ENCODE results near the gene LSP1. TPM values are rescaled to one million over a fixed set of nuclear protein-coding genes. Genes with fewer than 3 reads are reported as not detected.

Gene LSP1
- total and polyA plus RNA-seq, 2 of the 13 experiments (the other 11 are each of a cell fraction or from before 2014, with no cell fraction given): 0.59 to 1.00 TPM

DNA sequence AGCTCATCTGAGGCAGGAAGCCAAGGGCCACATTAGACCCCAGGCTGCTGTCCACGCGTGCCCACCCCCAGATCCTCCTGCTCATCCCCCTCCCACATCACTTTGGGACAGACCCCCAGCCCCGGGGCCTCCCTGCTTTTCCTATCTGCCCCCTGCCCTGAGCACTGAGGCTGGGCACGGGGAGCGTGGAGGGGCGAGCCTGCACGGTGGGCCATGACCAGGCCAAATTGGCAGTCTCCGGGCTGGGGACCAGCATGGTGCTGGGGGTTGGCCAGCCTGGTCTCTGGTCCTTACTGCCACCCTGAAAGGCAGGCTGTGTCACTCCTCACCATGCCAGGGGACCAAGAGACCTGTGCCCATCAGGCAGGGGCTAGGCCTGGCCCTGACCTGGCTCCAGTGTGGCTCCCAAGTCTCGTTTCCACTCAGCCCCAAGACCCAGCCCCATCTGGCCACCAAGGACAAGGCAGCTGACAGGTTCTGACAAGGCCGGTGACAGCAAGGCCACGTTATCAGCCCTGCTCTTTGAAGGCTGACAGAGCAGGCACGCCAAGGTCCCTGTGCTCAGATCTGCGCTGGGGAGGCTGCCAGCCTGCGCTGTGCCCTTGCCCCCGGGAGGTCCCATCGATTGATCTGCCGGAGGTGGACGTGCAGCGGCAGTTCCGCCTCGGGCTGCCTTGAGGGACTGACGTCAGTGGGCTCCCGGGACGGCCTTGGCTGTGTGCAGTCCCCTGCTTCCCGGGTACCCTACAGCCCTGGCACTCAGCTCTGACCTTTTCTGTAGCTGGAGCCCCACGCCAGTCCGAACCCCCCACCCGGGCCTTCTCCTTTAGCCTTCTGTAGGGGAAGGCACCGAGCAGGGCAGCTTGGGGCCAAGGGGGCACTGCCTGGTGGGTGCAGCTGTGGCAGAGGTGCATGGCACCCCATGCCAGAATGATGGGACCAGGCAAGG is 10.5 kb upstream of the LSP1 start:
- ChIA-PET POLR2A (interaction anchor here (1.1 kb wide), 1 partner anchor 8 kb away, joined by 3 read pairs; no protein-coding TSS in a partner anchor), CTCF (ENCODE audit: low intra/inter-chr PET ratio, low total read pairs) (interaction anchor here (0.9 kb wide), 1 partner anchor 309 kb away, joined by 3 read pairs; no protein-coding TSS in a partner anchor)
- H3K9ac ChIP-seq (ENCODE audit: insufficient read depth, low read depth, low read length): peak overlapping the region; percentile 42; the same call in 1 of the 2 replicates
- H3K4me3 ChIP-seq (replicated peaks in 1 of 3; ENCODE audit: insufficient read depth in 1 of 3, low read depth in 2 of 3, low read length in 3 of 3): no peak overlapping the region
- no peaks in the 10 kb centered on the region for H4K20me1 ChIP-seq (ENCODE audit: insufficient read depth, low read length)
- no peaks in the 10 kb centered on the region for H3K36me3 ChIP-seq (replicated peaks in 1 of 2; ENCODE audit: control insufficient read depth in 1 of 2, insufficient read depth in 2 of 2, low read length in 2 of 2)
- no peaks in the 10 kb centered on the region for H3K9me3 ChIP-seq (ENCODE audit: low read length)
- peak overlapping the region; percentile 54 for H3K27ac ChIP-seq (ENCODE audit: extremely low read length, insufficient read depth, low read length)
- peaks cover 10 to 51% of the 10 kb centered on the region in 2 experiments; a peak in 4 of 5 replicates for H3K27me3 ChIP-seq (ENCODE audit: control insufficient read depth in 1 of 2, insufficient read depth in 2 of 2, low read length in 2 of 2)
- WGBS (ENCODE audit: low lambda C conversion rate): 31% methylated on average over 11 of the region's 29 CpGs
- H3K4me1 ChIP-seq (ENCODE audit: insufficient read depth, low read length): peaks cover 65% of the 10 kb centered on the region
- BruUV-seq (replicated peaks): no TSS peak
- H3K4me2 ChIP-seq (ENCODE audit: low read depth, low read length): peak overlapping the region; percentile 16
- H2AFZ ChIP-seq (ENCODE audit: low read length): no peak overlapping the region
- FAIRE-seq: no peak
- intact Hi-C loops (cut with micrococcal nuclease; ENCODE audit: unreplicated experiment) (no loop called here), in situ Hi-C loops (cut with HindIII; ENCODE audit: extremely low pct_ligation_motif_present, low pct_unique_long_range_greater_than_20kb) (loop anchor here (5.0 kb wide), 1 partner anchor 310 kb away; no protein-coding TSS in a partner anchor)
- peak; percentile 67 for DNase-seq (ENCODE audit: low spot score)
- no peaks in the 10 kb centered on the region for H3K79me2 ChIP-seq (ENCODE audit: insufficient read depth, low read length)
- ATAC-seq: peak; percentile 71
- TF ChIP-seq ZBTB7B (CRISPR knock-in tag; IDR thresholded peaks at IDR 0.05) (peak; percentile 97), ZFP62 (CRISPR knock-in tag; IDR thresholded peaks at IDR 0.05) (peak; percentile 66; the same call in 1 of the 2 replicates), SRSF1 (optimal IDR thresholded peaks at IDR 0.05; ENCODE audit: low read depth, low read length) (peak; percentile 65), MATR3 (CRISPR knock-in tag; IDR thresholded peaks at IDR 0.05) (no peak), FUBP1 (CRISPR knock-in tag; IDR thresholded peaks at IDR 0.05; ENCODE audit: borderline replicate concordance) (peak; percentile 98; the same call in 1 of the 2 replicates), ZNF574 (CRISPR knock-in tag; IDR thresholded peaks at IDR 0.05) (peak; percentile 78), ETV5 (CRISPR knock-in tag; IDR thresholded peaks at IDR 0.05; ENCODE audit: borderline replicate concordance) (peak; percentile 99), SOX13 (IDR thresholded peaks at IDR 0.05) (no peak), SOX13 (CRISPR knock-in tag; conservative IDR thresholded peaks at IDR 0.05 in 1 of 2, IDR thresholded peaks at IDR 0.05 in 1 of 2) (peak in 1 of 2 experiments; percentile 75; a peak in 2 of 4 replicates), ZEB1 (IDR thresholded peaks at IDR 0.05; ENCODE audit: insufficient replicate concordance, low read depth) (no peak)
- TF ChIP-seq, protein P1, sequence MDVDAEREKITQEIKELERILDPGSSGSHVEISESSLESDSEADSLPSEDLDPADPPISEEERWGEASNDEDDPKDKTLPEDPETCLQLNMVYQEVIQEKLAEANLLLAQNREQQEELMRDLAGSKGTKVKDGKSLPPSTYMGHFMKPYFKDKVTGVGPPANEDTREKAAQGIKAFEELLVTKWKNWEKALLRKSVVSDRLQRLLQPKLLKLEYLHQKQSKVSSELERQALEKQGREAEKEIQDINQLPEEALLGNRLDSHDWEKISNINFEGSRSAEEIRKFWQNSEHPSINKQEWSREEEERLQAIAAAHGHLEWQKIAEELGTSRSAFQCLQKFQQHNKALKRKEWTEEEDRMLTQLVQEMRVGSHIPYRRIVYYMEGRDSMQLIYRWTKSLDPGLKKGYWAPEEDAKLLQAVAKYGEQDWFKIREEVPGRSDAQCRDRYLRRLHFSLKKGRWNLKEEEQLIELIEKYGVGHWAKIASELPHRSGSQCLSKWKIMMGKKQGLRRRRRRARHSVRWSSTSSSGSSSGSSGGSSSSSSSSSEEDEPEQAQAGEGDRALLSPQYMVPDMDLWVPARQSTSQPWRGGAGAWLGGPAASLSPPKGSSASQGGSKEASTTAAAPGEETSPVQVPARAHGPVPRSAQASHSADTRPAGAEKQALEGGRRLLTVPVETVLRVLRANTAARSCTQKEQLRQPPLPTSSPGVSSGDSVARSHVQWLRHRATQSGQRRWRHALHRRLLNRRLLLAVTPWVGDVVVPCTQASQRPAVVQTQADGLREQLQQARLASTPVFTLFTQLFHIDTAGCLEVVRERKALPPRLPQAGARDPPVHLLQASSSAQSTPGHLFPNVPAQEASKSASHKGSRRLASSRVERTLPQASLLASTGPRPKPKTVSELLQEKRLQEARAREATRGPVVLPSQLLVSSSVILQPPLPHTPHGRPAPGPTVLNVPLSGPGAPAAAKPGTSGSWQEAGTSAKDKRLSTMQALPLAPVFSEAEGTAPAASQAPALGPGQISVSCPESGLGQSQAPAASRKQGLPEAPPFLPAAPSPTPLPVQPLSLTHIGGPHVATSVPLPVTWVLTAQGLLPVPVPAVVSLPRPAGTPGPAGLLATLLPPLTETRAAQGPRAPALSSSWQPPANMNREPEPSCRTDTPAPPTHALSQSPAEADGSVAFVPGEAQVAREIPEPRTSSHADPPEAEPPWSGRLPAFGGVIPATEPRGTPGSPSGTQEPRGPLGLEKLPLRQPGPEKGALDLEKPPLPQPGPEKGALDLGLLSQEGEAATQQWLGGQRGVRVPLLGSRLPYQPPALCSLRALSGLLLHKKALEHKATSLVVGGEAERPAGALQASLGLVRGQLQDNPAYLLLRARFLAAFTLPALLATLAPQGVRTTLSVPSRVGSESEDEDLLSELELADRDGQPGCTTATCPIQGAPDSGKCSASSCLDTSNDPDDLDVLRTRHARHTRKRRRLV (CRISPR knock-in tag; IDR thresholded peaks at IDR 0.05): peak; percentile 73

Data from HepG2 (cell line).